HG02870 (cell line): ENCODE measurements around the gene NYNRIN.
"Not testable (repeated sequence)": the region's sequence is repeated elsewhere in the genome, so short reads cannot be mapped to it uniquely, and the experiment has no call there.

Source experiments
- ATAC-seq: cut with Tn5 transposase; IDR thresholded peaks from one replicate; pipeline ENCODE4 v1.9.1; 2021; ENCODE audit warnings: mild to moderate bottlenecking, moderate library complexity; ENCODE audit not compliant: unreplicated experiment

The NYNRIN gene

GRCh38 chr14:24398653-24399446 is at the start of gene NYNRIN:
TSS of gene NYNRIN (plus strand) at chr14:24399003. CDS start at chr14:24399247, 244 bp downstream.
- ATAC-seq = no peak

GRCh38 chr14:24349742-24350141 is 49.1 kb upstream of the NYNRIN start:
- ATAC-seq = no peak

GRCh38 chr14:24351517-24351916 is 47.3 kb upstream of the NYNRIN start:
- ATAC-seq = no peak

- ATAC-seq = no peak
Measured at GRCh38 chr14:24353559-24354481, 45.0 kb upstream of the NYNRIN start.

GRCh38 chr14:24354482-24354825 is 44.3 kb upstream of the NYNRIN start:
- ATAC-seq = not testable (repeated sequence)

GRCh38 chr14:24355009-24355408 is 43.8 kb upstream of the NYNRIN start:
- no peak for ATAC-seq

- ATAC-seq = no peak
Measured at GRCh38 chr14:24356208-24356607, 42.6 kb upstream of the NYNRIN start.

GRCh38 chr14:24360281-24360680 is 38.5 kb upstream of the NYNRIN start:
- ATAC-seq = no peak

- no peak for ATAC-seq
Measured at GRCh38 chr14:24361326-24361725, 37.5 kb upstream of the NYNRIN start.

- ATAC-seq = no peak
Measured at GRCh38 chr14:24362241-24362960, 36.4 kb upstream of the NYNRIN start.

- no peak for ATAC-seq
Measured at GRCh38 chr14:24363401-24363800, 35.4 kb upstream of the NYNRIN start.

- ATAC-seq = no peak
Measured at GRCh38 chr14:24364841-24365240, 34.0 kb upstream of the NYNRIN start.

- peak; percentile 37 for ATAC-seq
Measured at GRCh38 chr14:24365600-24366412, 33.0 kb upstream of the NYNRIN start.

- no peak for ATAC-seq
Measured at GRCh38 chr14:24366413-24366720, 32.4 kb upstream of the NYNRIN start.

- peak; percentile 47 for ATAC-seq
Measured at GRCh38 chr14:24366721-24367513, 31.9 kb upstream of the NYNRIN start.

GRCh38 chr14:24367514-24368211 is 31.1 kb upstream of the NYNRIN start, which contains the start of gene NFATC4:
TSS of gene NFATC4 (plus strand) at chr14:24368184. CDS start at chr14:24368341, 157 bp downstream.
- ATAC-seq = no peak

- ATAC-seq = no peak
Measured at GRCh38 chr14:24368212-24368561, 30.6 kb upstream of the NYNRIN start.

- no peak for ATAC-seq
Measured at GRCh38 chr14:24368562-24369252, 30.1 kb upstream of the NYNRIN start.

GRCh38 chr14:24369463-24369862 is 29.3 kb upstream of the NYNRIN start:
- no peak for ATAC-seq
